Stimulated activated CD4-positive, alpha-beta T cell treated with anti-CD3 and anti-CD28 coated beads, Interleukin-2, amount 100 ng/mL, for 24 hours (primary cell): ENCODE results near the gene HRNR.
"Not testable (repeated sequence)": the region's sequence is repeated elsewhere in the genome, so short reads cannot be mapped to it uniquely, and the experiment has no call there.

Experiments
- DNase-seq, 2 donors: peaks; one replicate each; pipeline ENCODE4 v3.0.0-alpha.2; 2020

The HRNR gene

GRCh38 chr1:152224093-152224492, at the start of gene HRNR:
TSS of gene HRNR (minus strand) at chr1:152224193. CDS start at chr1:152223253, 940 bp downstream.
- no peak for DNase-seq

GRCh38 chr1:152256394-152256793, 32.4 kb upstream of the HRNR start:
- DNase-seq = not testable (repeated sequence)

- DNase-seq = no peak
Observed at GRCh38 chr1:152252157-152252556, 28.2 kb upstream of the HRNR start.

- DNase-seq = no peak
Observed at GRCh38 chr1:152251391-152251790, 27.4 kb upstream of the HRNR start.

GRCh38 chr1:152247316-152247715, 23.3 kb upstream of the HRNR start:
- DNase-seq = no peak

- no peak for DNase-seq
Observed at GRCh38 chr1:152244576-152245273, 20.7 kb upstream of the HRNR start.

GRCh38 chr1:152237093-152237492, 13.1 kb upstream of the HRNR start:
- DNase-seq = no peak

GRCh38 chr1:152228831-152229230, 4.8 kb upstream of the HRNR start:
- DNase-seq = no peak

- no peak for DNase-seq
Observed at GRCh38 chr1:152227310-152227928, 3.4 kb upstream of the HRNR start.

GRCh38 chr1:152225678-152226077, 1.7 kb upstream of the HRNR start:
- DNase-seq = no peak

GRCh38 chr1:152220166-152221163, 3.5 kb downstream of the HRNR start:
- no peak for DNase-seq

GRCh38 chr1:152219438-152219837, 4.6 kb downstream of the HRNR start:
- DNase-seq = not testable (repeated sequence)

- DNase-seq = no peak
Observed at GRCh38 chr1:152218762-152219436, 5.1 kb downstream of the HRNR start.

- not testable (repeated sequence) for DNase-seq
Observed at GRCh38 chr1:152215604-152216003, 8.4 kb downstream of the HRNR start.

- DNase-seq = not testable (repeated sequence)
Observed at GRCh38 chr1:152214911-152215310, 9.1 kb downstream of the HRNR start.

- DNase-seq = no peak
Observed at GRCh38 chr1:152198982-152199381, 25.0 kb downstream of the HRNR start.

- no peak for DNase-seq
Observed at GRCh38 chr1:152197361-152197941, 26.5 kb downstream of the HRNR start.

- DNase-seq = no peak
Observed at GRCh38 chr1:152191711-152192110, 32.3 kb downstream of the HRNR start.

GRCh38 chr1:152191260-152191659, 32.7 kb downstream of the HRNR start:
- no peak for DNase-seq

GRCh38 chr1:152190589-152190988, 33.4 kb downstream of the HRNR start:
- no peak for DNase-seq

- peak; percentile 77 to 78 for DNase-seq
Observed at GRCh38 chr1:152189657-152190442, 34.1 kb downstream of the HRNR start.
